K562 (cell line): ENCODE measurements around the gene E2F3. TPM values are rescaled to one million over a fixed set of nuclear protein-coding genes. Genes with fewer than 3 reads are reported as not detected.

Experiments
- ARHGAP35 ChIP-seq: fragments of 450-650 bp; IDR thresholded peaks from 2 replicates; pipeline ENCODE4 v1.6.1; 2018; ENCODE audit not compliant: partially characterized antibody
- E2F4 ChIP-seq: sonication (generic); formaldehyde crosslinking; IDR thresholded peaks from 2 replicates; pipeline ENCODE4 v1.8.0; 2022; ENCODE audit warnings: mild to moderate bottlenecking, low read depth, missing genetic modification reagents
- HNRNPH1 ChIP-seq: fragments of 200-400 bp; formaldehyde crosslinking; optimal IDR thresholded peaks from 2 replicates; pipeline ENCODE3; 2017; ENCODE audit warnings: low read depth, mild to moderate bottlenecking, low read length, moderate library complexity
- KDM5B ChIP-seq: fragments of 200-600 bp; sonication (generic); IDR thresholded peaks from 2 replicates; pipeline ENCODE4 v1.6.1; 2012; ENCODE audit warnings: low read depth, mild to moderate bottlenecking, moderate library complexity, low read length, control low read depth, inconsistent platforms; ENCODE audit not compliant: insufficient replicate concordance
- LEF1 ChIP-seq: fragments of 450-650 bp; IDR thresholded peaks from 2 replicates; pipeline ENCODE4 v1.6.1; 2016; ENCODE audit warnings: mild to moderate bottlenecking
- NFATC3 ChIP-seq: fragments of 450-650 bp; IDR thresholded peaks from 2 replicates; pipeline ENCODE4 v1.6.1; 2017; ENCODE audit warnings: mild to moderate bottlenecking
- PATZ1 ChIP-seq: fragments of 250-450 bp; sonication (Bioruptor Pico); IDR thresholded peaks from 2 replicates; pipeline ENCODE4 v1.5.0; 2020; ENCODE audit warnings: mild to moderate bottlenecking, borderline replicate concordance
- PCBP1 ChIP-seq: fragments of 200-400 bp; formaldehyde crosslinking; IDR thresholded peaks from 2 replicates; pipeline ENCODE4 v1.6.1; 2018; ENCODE audit warnings: mild to moderate bottlenecking, low read depth, low read length; ENCODE audit not compliant: poor library complexity, severe bottlenecking
- PHF8 ChIP-seq: fragments of 200-600 bp; sonication (generic); IDR thresholded peaks from 2 replicates; pipeline ENCODE4 v1.6.1; 2012; ENCODE audit warnings: mixed run types, mild to moderate bottlenecking, inconsistent platforms, low read length, moderate library complexity, borderline replicate concordance
- POLR2G ChIP-seq: fragments of 200-400 bp; formaldehyde crosslinking; IDR thresholded peaks from 2 replicates; pipeline ENCODE4 v1.6.1; 2017; ENCODE audit warnings: low read depth, mild to moderate bottlenecking, antibody characterized with exemption, low read length, moderate library complexity
- RBM25 ChIP-seq: fragments of 200-400 bp; formaldehyde crosslinking; IDR thresholded peaks from 2 replicates; pipeline ENCODE4 v1.6.1; 2018; ENCODE audit warnings: low read length, low read depth, moderate library complexity; ENCODE audit not compliant: severe bottlenecking
- RCOR1 ChIP-seq, 2 experiments: IDR thresholded peaks; 2 replicates each; pipeline ENCODE4 v1.6.1; 2012; ENCODE audit warnings: low read depth in 2 of 2, low read length in 2 of 2, borderline replicate concordance in 1 of 2, improper control_type of control experiment in 1 of 2
- RNF2 ChIP-seq: sonication (generic); IDR thresholded peaks from 2 replicates; pipeline ENCODE4 v1.6.1; 2016
- SAP30 ChIP-seq: fragments of 200-600 bp; sonication (generic); IDR thresholded peaks from 2 replicates; pipeline ENCODE4 v1.6.1; 2012; ENCODE audit warnings: borderline replicate concordance, low read depth, mild to moderate bottlenecking, moderate library complexity, low read length, control low read depth, inconsistent platforms; ENCODE audit not compliant: insufficient read depth, poor library complexity, severe bottlenecking
- SIN3A ChIP-seq, 2 experiments: fragments of 150-350 bp in 1 of 2; IDR thresholded peaks; 2 replicates each; pipeline ENCODE4 v1.6.1; 2011 to 2016; ENCODE audit warnings: borderline replicate concordance in 2 of 2, low read depth in 2 of 2, low read length in 2 of 2, mild to moderate bottlenecking in 2 of 2, moderate library complexity in 2 of 2; ENCODE audit not compliant: control insufficient read depth in 1 of 2
- SMARCB1 ChIP-seq: IDR thresholded peaks from 2 replicates; pipeline ENCODE4 v1.6.1; 2011; ENCODE audit warnings: improper control_type of control experiment, low read depth; ENCODE audit not compliant: insufficient read length
- SRF ChIP-seq, 2 experiments: fragments of 250-450, 450-650 bp in 1 of 2; sonication (Bioruptor Pico) in 1 of 2; sonication (generic) in 1 of 2; formaldehyde crosslinking; IDR thresholded peaks; 2 replicates each; pipeline versions ENCODE4 v1.5.0 to v1.5.1; 2020 to 2022; ENCODE audit warnings: mild to moderate bottlenecking in 1 of 2, missing genetic modification reagents in 1 of 2
- ZNF239 ChIP-seq: fragments of 250-450 bp; sonication (Bioruptor Pico); IDR thresholded peaks from 2 replicates; pipeline ENCODE4 v1.4.0; 2020; ENCODE audit warnings: mild to moderate bottlenecking
- ZNF263 ChIP-seq: sonication (generic); formaldehyde crosslinking; IDR thresholded peaks from 2 replicates; pipeline ENCODE4 v1.8.0; 2022; ENCODE audit warnings: mild to moderate bottlenecking, missing genetic modification reagents, borderline replicate concordance
- ZNF280B ChIP-seq: fragments of 250-450 bp; sonication (Bioruptor Pico); IDR thresholded peaks from 2 replicates; pipeline ENCODE4 v1.5.1; 2021; ENCODE audit warnings: mild to moderate bottlenecking
- ZNF282 ChIP-seq: sonication (generic); formaldehyde crosslinking; IDR thresholded peaks from 2 replicates; pipeline ENCODE4 v1.8.1; 2023; ENCODE audit warnings: missing genetic modification reagents
- polyA plus RNA-seq, 8 experiments: library from polyadenylated mRNA; depleted of rRNA in 4 of 8; stranded (reverse) in 5 of 8; unstranded in 3 of 8; fragments of >200 nt; fragmentation: Nextera tagmentation in 2 of 8; fragmentation: Illumina TruSeq in 1 of 8; extraction: Ambion mirVana in 2 of 8; extraction: Trizol in 1 of 8; gene quantifications; 2 replicates each; pipeline versions ENCODE4 v1.2.1 to v1.2.3, GENCODE V29; 2011 to 2014; ENCODE audit warnings: inconsistent platforms in 1 of 8, missing spikeins in 1 of 8
- total RNA-seq, 7 experiments: library from RNA; depleted of rRNA in 6 of 7; stranded (reverse); fragments of >200 nt in 6 of 7; fragmentation: Illumina TruSeq in 2 of 7; extraction: Trizol in 2 of 7; gene quantifications; 2 replicates each; pipeline versions ENCODE4 v1.2.1 to v1.2.3, GENCODE V29; 2011 to 2021; ENCODE audit warnings: low replicate concordance in 1 of 7

Gene E2F3
- total and polyA plus RNA-seq, 9 of the 15 experiments (the other 6 are each of a cell fraction or from before 2014, with no cell fraction given): 11.1 to 44.7 (median 27.2) TPM

- TF ChIP-seq PATZ1 (CRISPR knock-in tag): no peak
- no peak for TF ChIP-seq SMARCB1
- TF ChIP-seq SAP30: peak; percentile 75
- peak; percentile 68 for TF ChIP-seq POLR2G
- TF ChIP-seq KDM5B: peak; percentile 84
- no peak for TF ChIP-seq E2F4 (CRISPR knock-in tag)
- 0 out of 4 replicates have a peak, but pooled peaks of 1 of the 2 experiments have one; percentile 10 for TF ChIP-seq RCOR1 (IDR thresholded peaks at IDR 0.05; ENCODE audit: borderline replicate concordance in 1 of 2, low read depth in 2 of 2, low read length in 2 of 2)
- no peak for TF ChIP-seq RNF2
- TF ChIP-seq LEF1: no peak
- no peak for TF ChIP-seq HNRNPH1
- no peak for TF ChIP-seq ARHGAP35
- no peak for TF ChIP-seq NFATC3
- no peak for TF ChIP-seq PCBP1
- TF ChIP-seq SIN3A (IDR thresholded peaks at IDR 0.05; ENCODE audit: borderline replicate concordance in 2 of 2, control insufficient read depth in 1 of 2, low read depth in 2 of 2, low read length in 2 of 2): peak in 1 of 2 experiments; percentile 51; a peak in 1 of 4 replicates
- TF ChIP-seq ZNF239: peak; percentile 25
- no peak for TF ChIP-seq RBM25
- TF ChIP-seq ZNF263 (CRISPR knock-in tag): no peak
- TF ChIP-seq SRF (CRISPR knock-in tag; IDR thresholded peaks at IDR 0.05): 0 out of 4 replicates have a peak, but pooled peaks of 1 of the 2 experiments have one; percentile 37
- TF ChIP-seq ZNF280B: no peak
- TF ChIP-seq PHF8: peak; percentile 84; the same call in 1 of the 2 replicates
- TF ChIP-seq ZNF282 (CRISPR knock-in tag): no peak
Measured at GRCh38 chr6:20534295-20535262, 132.9 kb downstream of the E2F3 start, which contains the start of gene CDKAL1 (continued).
